Natural killer cell treated with Interleukin-12 subunit alpha and Interleukin-12 subunit beta and Interleukin-15 and Interleukin-18, amount 100 ng/mL, for 72 hours (primary cell): ENCODE results near the gene ZMAT1. TPM values are rescaled to one million over a fixed set of nuclear protein-coding genes. Genes with fewer than 3 reads are reported as not detected.
A peak's percentile ranks its signal among the peaks of the same experiment; 100 is the strongest.
"Not testable (repeated sequence)": the region's sequence is repeated elsewhere in the genome, so short reads cannot be mapped to it uniquely, and the experiment has no call there.

ENCODE experiments used
- ATAC-seq, 2 donors: fragments of 150-1000 bp; cut with Tn5 transposase in 1 of 2; sonication (Bioruptor Pico), chemical (Tn5 transposase) in 1 of 2; 2 replicates each; pipeline ENCODE4 v1.10.0; 2021
- DNase-seq: peaks from one replicate; pipeline ENCODE4 v3.0.0; 2022; ENCODE audit warnings: low spot score
- H3K27ac Mint-ChIP-seq, 2 donors: 1 replicate in 1 of 2; 2 replicates in 1 of 2; pipeline ENCODE4 v1.8.0; 2022; ENCODE audit warnings: mixed read lengths in 2 of 2, mild to moderate bottlenecking in 1 of 2, moderate library complexity in 1 of 2
- H3K27me3 Mint-ChIP-seq, 2 donors: 1 replicate in 1 of 2; 2 replicates in 1 of 2; pipeline ENCODE4 v1.8.0; 2022; ENCODE audit warnings: mixed read lengths in 2 of 2
- H3K36me3 Mint-ChIP-seq: one replicate; pipeline ENCODE4 v1.8.0; 2022; ENCODE audit warnings: mixed read lengths
- H3K4me1 Mint-ChIP-seq, 2 donors: 1 replicate in 1 of 2; 2 replicates in 1 of 2; pipeline ENCODE4 v1.8.0; 2022; ENCODE audit warnings: low read depth in 2 of 2, mixed read lengths in 2 of 2, mild to moderate bottlenecking in 1 of 2
- H3K4me3 Mint-ChIP-seq: one replicate; pipeline ENCODE4 v1.8.0; 2022; ENCODE audit warnings: mixed read lengths
- H3K9me3 Mint-ChIP-seq: 2 replicates; pipeline ENCODE4 v1.8.0; 2022; ENCODE audit warnings: mixed read lengths
- total RNA-seq, 2 donors: library from RNA; stranded (reverse); gene quantifications; one replicate each; pipeline ENCODE4 v1.2.3, GENCODE V29; 2022

The ZMAT1 gene
- total RNA-seq: 1 to 10 TPM; 1.4 to 2.1 TPM

- Mint-ChIP-seq H3K36me3 (no peaks in the 10 kb centered on the region), H3K4me1 (peaks cover 9 to 13% of the 10 kb centered on the region in 2 donors), H3K9me3 (no peaks in the 10 kb centered on the region), H3K27me3 (peaks cover 0 to 11% of the 10 kb centered on the region in 2 donors), H3K4me3 (peak within 1 kb of the TSS; percentile 94), H3K27ac (peak within 1 kb of the TSS; percentile 78 to 93)
- DNase-seq (peak; percentile 87), ATAC-seq (peak; percentile 93 to 94)
These were observed at the start of gene ZMAT1 for GRCh38 chrX:101931488-101932248. ZMAT1 (minus strand) TSS chrX:101932027; CDS start chrX:101932008, 19 bp downstream.

- no peak overlapping the region for H3K4me3 Mint-ChIP-seq
These were observed 45.3 kb upstream of the ZMAT1 start for GRCh38 chrX:101977106-101977505.

DNA sequence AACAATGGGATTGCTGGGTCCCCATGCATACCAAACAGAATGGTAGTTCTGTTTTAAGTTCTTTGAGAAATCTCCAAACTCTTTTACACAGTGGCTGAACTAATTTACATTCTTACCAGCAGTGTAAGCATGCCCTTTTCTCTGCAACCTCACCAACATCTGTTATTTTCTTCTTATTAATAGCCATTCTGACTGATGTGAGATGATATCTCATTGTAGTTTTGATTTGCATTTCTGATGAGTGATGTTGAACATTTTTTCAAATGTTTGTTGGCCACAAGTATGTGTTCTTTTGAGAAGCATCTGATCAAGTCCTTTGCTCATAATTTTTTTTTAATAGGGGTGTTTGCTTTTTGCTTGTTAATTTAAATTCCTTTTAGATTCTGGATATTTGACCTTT is 41.2 kb upstream of the ZMAT1 start:
- peaks cover 9% of the 10 kb centered on the region for H3K9me3 Mint-ChIP-seq
- no peak for DNase-seq
- H3K4me1 Mint-ChIP-seq: no peaks in the 10 kb centered on the region
- H3K36me3 Mint-ChIP-seq: no peaks in the 10 kb centered on the region
- H3K27ac Mint-ChIP-seq: no peak overlapping the region
- no peak overlapping the region for H3K4me3 Mint-ChIP-seq
- H3K27me3 Mint-ChIP-seq: peaks cover 16% of the 10 kb centered on the region in 2 donors
- no peak for ATAC-seq

More at GRCh38 chrX:101977106-101977505, 45.3 kb upstream of the ZMAT1 start:
- ATAC-seq (no peak), DNase-seq (no peak)
- Mint-ChIP-seq H3K27me3 (peaks cover 14 to 16% of the 10 kb centered on the region in 2 donors), H3K36me3 (no peaks in the 10 kb centered on the region), H3K9me3 (peaks cover 9% of the 10 kb centered on the region), H3K27ac (no peak overlapping the region), H3K4me1 (no peaks in the 10 kb centered on the region)

DNA sequence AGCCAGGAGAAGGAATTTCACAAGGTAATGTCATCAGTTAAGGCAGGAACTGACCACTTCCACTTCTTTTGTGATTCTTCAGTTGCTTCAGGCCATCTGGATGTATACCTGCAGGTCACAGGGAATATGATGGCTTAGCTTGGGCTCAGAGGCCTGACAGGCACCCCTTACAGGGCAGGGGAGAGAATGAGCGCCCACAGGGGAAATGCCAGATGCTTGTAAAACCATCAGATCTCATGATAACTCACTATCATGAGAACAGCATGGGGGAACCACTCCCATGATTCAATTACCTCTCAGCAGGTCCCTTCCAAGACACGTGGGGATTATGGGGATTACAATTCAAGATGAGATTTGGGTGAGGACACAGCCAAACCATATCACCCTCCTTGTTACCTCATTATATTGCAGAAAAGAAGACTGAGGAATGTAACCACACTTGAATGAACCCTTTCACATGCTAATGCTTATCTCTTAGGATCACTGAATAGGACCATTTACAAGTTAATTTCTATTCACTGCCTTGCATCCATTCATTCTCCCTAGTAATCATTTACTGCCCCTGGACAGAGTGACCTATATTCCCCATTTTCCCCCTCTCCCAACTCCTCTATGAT is 33.2 kb upstream of the ZMAT1 start:
- H3K27ac Mint-ChIP-seq, H3K4me1 Mint-ChIP-seq, DNase-seq, H3K36me3 Mint-ChIP-seq, H3K9me3 Mint-ChIP-seq, H3K4me3 Mint-ChIP-seq, ATAC-seq: not testable (repeated sequence)
- peaks cover 7 to 21% of the 10 kb centered on the region in 2 donors for H3K27me3 Mint-ChIP-seq

GRCh38 chrX:101958139-101958538 is 26.3 kb upstream of the ZMAT1 start:
- Mint-ChIP-seq H3K4me1 (no peaks in the 10 kb centered on the region), H3K4me3 (no peak overlapping the region), H3K27ac (no peak overlapping the region), H3K36me3 (peaks cover 1% of the 10 kb centered on the region), H3K9me3 (peaks cover under 1% of the 10 kb centered on the region), H3K27me3 (peaks cover 23 to 37% of the 10 kb centered on the region in 2 donors)
- ATAC-seq: no peak
- DNase-seq: no peak

DNA sequence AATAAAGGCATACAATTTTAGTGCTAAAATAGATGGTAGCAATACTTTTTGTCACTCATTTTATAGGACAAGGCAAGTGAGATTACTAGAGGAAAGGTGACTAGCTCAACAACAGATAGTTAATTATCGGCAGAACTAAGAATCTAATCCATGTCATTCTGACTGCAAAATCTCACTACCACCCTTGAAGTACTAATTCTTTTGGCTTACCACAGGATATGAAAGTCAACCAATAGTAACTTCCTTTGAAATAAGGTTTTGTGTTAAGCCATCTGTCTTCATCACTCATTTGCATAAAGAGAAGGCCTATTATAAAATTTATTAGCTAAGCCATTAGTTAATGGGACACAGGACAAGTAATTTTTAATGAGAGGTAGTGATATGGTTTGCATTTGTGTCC is 25.3 kb upstream of the ZMAT1 start:
- Mint-ChIP-seq H3K27me3 (peaks cover 32 to 39% of the 10 kb centered on the region in 2 donors), H3K9me3 (peaks cover 5% of the 10 kb centered on the region), H3K4me1 (no peaks in the 10 kb centered on the region), H3K27ac (no peak overlapping the region), H3K4me3 (no peak overlapping the region), H3K36me3 (peaks cover 11% of the 10 kb centered on the region)
- no peak for ATAC-seq
- no peak for DNase-seq

- Mint-ChIP-seq H3K4me3 (no peak overlapping the region), H3K27me3 (peaks cover 38 to 42% of the 10 kb centered on the region in 2 donors), H3K4me1 (no peaks in the 10 kb centered on the region), H3K27ac (no peak overlapping the region), H3K36me3 (peaks cover 12% of the 10 kb centered on the region), H3K9me3 (peaks cover 5% of the 10 kb centered on the region)
- no peak for DNase-seq
- no peak for ATAC-seq
These were observed 24.7 kb upstream of the ZMAT1 start for GRCh38 chrX:101956556-101956955.

GRCh38 chrX:101950581-101950980 is 18.8 kb upstream of the ZMAT1 start:
- peaks cover 5% of the 10 kb centered on the region for H3K9me3 Mint-ChIP-seq
- H3K27ac Mint-ChIP-seq: no peak overlapping the region
- H3K4me3 Mint-ChIP-seq: no peak overlapping the region
- no peaks in the 10 kb centered on the region for H3K4me1 Mint-ChIP-seq
- no peak for DNase-seq
- no peak for ATAC-seq
- peaks cover 12% of the 10 kb centered on the region for H3K36me3 Mint-ChIP-seq
- peaks cover 55 to 56% of the 10 kb centered on the region in 2 donors for H3K27me3 Mint-ChIP-seq

DNA sequence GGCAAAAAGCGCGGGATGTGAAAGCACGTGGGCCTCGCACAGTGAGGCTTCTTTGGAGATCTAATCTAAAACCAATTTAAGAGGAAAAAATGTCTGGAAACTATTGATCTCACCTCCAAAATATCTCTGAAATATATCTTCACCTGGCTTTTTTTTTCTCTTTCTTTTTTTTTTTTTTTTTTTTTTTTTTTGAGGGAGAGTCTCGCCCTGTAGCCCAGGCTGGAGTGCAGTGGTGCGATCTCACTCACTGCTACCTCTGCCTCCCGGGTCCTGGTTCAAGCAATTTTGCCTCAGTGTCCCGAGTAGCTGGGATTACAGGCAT is 383 bp upstream of the ZMAT1 start:
- H3K4me3 Mint-ChIP-seq: peak overlapping the region; percentile 85
- H3K27ac Mint-ChIP-seq: peak overlapping the region; percentile 78 to 93
- peaks cover 0 to 11% of the 10 kb centered on the region in 2 donors for H3K27me3 Mint-ChIP-seq
- ATAC-seq: no peak
- no peaks in the 10 kb centered on the region for H3K9me3 Mint-ChIP-seq
- DNase-seq: no peak
- H3K36me3 Mint-ChIP-seq: no peaks in the 10 kb centered on the region
- peaks cover 9 to 13% of the 10 kb centered on the region in 2 donors for H3K4me1 Mint-ChIP-seq

- no peak for ATAC-seq
- peaks cover 0 to 11% of the 10 kb centered on the region in 2 donors for H3K27me3 Mint-ChIP-seq
- peak overlapping the region; percentile 23 to 78 for H3K27ac Mint-ChIP-seq
- no peak for DNase-seq
- H3K4me1 Mint-ChIP-seq: peaks cover 9 to 13% of the 10 kb centered on the region in 2 donors
- H3K36me3 Mint-ChIP-seq: no peaks in the 10 kb centered on the region
- H3K4me3 Mint-ChIP-seq: peak overlapping the region; percentile 94
- no peaks in the 10 kb centered on the region for H3K9me3 Mint-ChIP-seq
These were observed 715 bp downstream of the ZMAT1 start for GRCh38 chrX:101931136-101931487.

DNA sequence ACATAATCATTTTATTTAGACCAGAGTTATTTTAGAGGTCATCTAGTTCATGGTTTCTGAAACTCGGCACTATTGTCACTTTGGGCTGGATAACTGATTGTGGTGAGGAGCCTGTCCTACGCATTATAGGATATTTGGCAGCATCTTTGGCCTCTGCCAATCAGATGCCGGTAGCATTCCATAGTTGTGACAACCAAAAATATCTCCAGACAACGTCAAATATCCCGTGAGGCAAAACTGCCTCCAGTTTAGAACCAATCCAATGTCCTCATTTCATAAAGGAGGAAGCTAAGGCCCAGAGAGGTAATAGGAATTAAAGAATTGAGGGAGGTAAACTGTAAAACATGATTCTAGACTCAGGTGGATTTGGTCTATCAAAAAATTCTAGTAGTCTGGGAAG is 6.1 kb downstream of the ZMAT1 start:
- Mint-ChIP-seq H3K9me3 (no peaks in the 10 kb centered on the region), H3K27me3 (peaks cover 0 to 3% of the 10 kb centered on the region in 2 donors), H3K36me3 (no peaks in the 10 kb centered on the region), H3K4me1 (peaks cover 0 to 1% of the 10 kb centered on the region in 2 donors), H3K27ac (no peak overlapping the region), H3K4me3 (no peak overlapping the region)
- no peak for DNase-seq
- ATAC-seq: no peak

- Mint-ChIP-seq H3K27me3 (peaks cover 0 to 8% of the 10 kb centered on the region in 2 donors), H3K4me1 (no peaks in the 10 kb centered on the region), H3K9me3 (no peaks in the 10 kb centered on the region), H3K27ac (no peak overlapping the region), H3K36me3 (no peaks in the 10 kb centered on the region), H3K4me3 (no peak overlapping the region)
- ATAC-seq: no peak
- no peak for DNase-seq
These were observed 13.1 kb downstream of the ZMAT1 start for GRCh38 chrX:101918751-101919150.

- H3K4me1 Mint-ChIP-seq: no peaks in the 10 kb centered on the region
- H3K36me3 Mint-ChIP-seq: peaks cover 10% of the 10 kb centered on the region
- no peak overlapping the region for H3K4me3 Mint-ChIP-seq
- H3K9me3 Mint-ChIP-seq: peaks cover 8% of the 10 kb centered on the region
- no peak for DNase-seq
- peaks cover 0 to 3% of the 10 kb centered on the region in 2 donors for H3K27me3 Mint-ChIP-seq
- no peak overlapping the region for H3K27ac Mint-ChIP-seq
- ATAC-seq: peak in 1 of 2 donors; percentile 36
These were observed 25.6 kb downstream of the ZMAT1 start for GRCh38 chrX:101906136-101906796.

DNA sequence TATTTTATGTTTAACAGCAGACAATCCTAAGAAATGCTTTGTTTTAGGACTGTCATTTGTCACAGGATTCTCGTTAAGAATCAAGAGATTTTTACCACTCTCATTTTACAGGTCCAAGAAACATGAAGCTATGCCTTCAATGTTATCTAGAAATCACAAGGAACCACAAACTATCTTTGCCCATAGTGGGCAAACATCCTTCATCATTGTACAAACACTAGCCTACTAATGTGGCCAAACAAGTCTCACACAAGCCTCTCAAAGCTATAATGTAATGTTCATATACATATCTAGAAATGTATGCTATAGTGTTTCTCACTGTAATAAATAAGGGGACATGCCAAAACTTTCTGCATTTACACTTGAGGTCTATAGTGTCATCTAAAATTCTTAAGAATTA is 26.8 kb downstream of the ZMAT1 start:
- H3K27me3 Mint-ChIP-seq: peaks cover 0 to 3% of the 10 kb centered on the region in 2 donors
- ATAC-seq: no peak
- H3K36me3 Mint-ChIP-seq: peaks cover under 1% of the 10 kb centered on the region
- no peaks in the 10 kb centered on the region for H3K4me1 Mint-ChIP-seq
- DNase-seq: no peak
- peaks cover 2% of the 10 kb centered on the region for H3K9me3 Mint-ChIP-seq
- H3K27ac Mint-ChIP-seq: no peak overlapping the region
- H3K4me3 Mint-ChIP-seq: no peak overlapping the region
